Liver (tissue), 3 donors: ENCODE measurements around the gene ALKBH4.

Source experiments
- GABPA ChIP-seq, 2 donors: IDR thresholded peaks in 1 of 2; conservative IDR thresholded peaks in 1 of 2; 2 replicates each; pipeline ENCODE4 v1.6.1; 2016; ENCODE audit warnings: antibody characterized with exemption in 2 of 2, mild to moderate bottlenecking in 1 of 2, moderate library complexity in 1 of 2
- HNF4A ChIP-seq, 2 donors: conservative IDR thresholded peaks; 2 replicates each; pipeline ENCODE4 v1.6.1; 2016; ENCODE audit warnings: antibody characterized with exemption in 2 of 2, mild to moderate bottlenecking in 2 of 2
- HNF4G ChIP-seq: IDR thresholded peaks from 2 replicates; pipeline ENCODE4 v1.6.1; 2016; ENCODE audit warnings: antibody characterized with exemption
- JUND ChIP-seq, 2 donors: IDR thresholded peaks; 2 replicates each; pipeline ENCODE4 v1.6.1; 2016; ENCODE audit warnings: antibody characterized with exemption in 2 of 2
- MAX ChIP-seq: IDR thresholded peaks from 2 replicates; pipeline ENCODE4 v1.6.1; 2016; ENCODE audit warnings: antibody characterized with exemption
- RAD21 ChIP-seq, 2 donors: IDR thresholded peaks; 2 replicates each; pipeline ENCODE4 v1.6.1; 2016; ENCODE audit warnings: antibody characterized with exemption in 2 of 2, mild to moderate bottlenecking in 2 of 2
- SP1 ChIP-seq: IDR thresholded peaks from 2 replicates; pipeline ENCODE4 v1.6.1; 2018; ENCODE audit warnings: antibody characterized with exemption, mild to moderate bottlenecking
- YY1 ChIP-seq: IDR thresholded peaks from 2 replicates; pipeline ENCODE4 v1.6.1; 2016; ENCODE audit warnings: antibody characterized with exemption, mild to moderate bottlenecking
- TF ChIP-seq, protein P1 (sequence below): fragments of 150-350 bp; IDR thresholded peaks from 2 replicates; pipeline ENCODE4 v1.5.1; 2017; ENCODE audit warnings: improper control_type of control experiment, low read depth, low read length; ENCODE audit not compliant: missing input control
- TF ChIP-seq, protein P2 (sequence below): IDR thresholded peaks from 2 replicates; pipeline ENCODE4 v1.6.1; 2016; ENCODE audit warnings: antibody characterized with exemption
- TF ChIP-seq, protein P3 (sequence below): IDR thresholded peaks from 2 replicates; pipeline ENCODE4 v1.6.1; 2016; ENCODE audit warnings: antibody characterized with exemption
- donor health status: healthy.
- donor health status: healthy.

DNA sequence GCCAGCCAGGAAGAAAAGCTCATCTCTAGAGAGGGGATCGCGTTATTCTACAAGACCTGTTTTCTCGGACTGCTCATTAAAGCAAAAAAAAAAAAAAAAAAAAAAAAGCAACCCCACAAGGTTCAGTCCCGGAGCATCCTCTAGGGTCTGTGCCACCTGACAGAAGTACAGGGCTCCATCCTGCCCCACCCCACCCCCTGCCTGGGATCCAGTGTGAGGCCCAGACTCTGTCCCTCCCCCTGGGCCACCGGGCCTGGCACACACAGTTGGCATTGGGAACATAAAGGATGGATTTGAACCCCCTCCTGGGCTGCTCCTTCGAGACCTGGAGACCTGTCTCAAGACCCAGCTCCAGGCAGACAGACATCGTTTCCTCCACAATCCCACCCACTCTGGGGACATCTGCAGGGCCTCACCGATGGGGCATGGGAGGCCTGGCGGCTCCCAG, 30.6 kb downstream of the ALKBH4 start:
- TF ChIP-seq SP1: no peak
- TF ChIP-seq, protein P1, sequence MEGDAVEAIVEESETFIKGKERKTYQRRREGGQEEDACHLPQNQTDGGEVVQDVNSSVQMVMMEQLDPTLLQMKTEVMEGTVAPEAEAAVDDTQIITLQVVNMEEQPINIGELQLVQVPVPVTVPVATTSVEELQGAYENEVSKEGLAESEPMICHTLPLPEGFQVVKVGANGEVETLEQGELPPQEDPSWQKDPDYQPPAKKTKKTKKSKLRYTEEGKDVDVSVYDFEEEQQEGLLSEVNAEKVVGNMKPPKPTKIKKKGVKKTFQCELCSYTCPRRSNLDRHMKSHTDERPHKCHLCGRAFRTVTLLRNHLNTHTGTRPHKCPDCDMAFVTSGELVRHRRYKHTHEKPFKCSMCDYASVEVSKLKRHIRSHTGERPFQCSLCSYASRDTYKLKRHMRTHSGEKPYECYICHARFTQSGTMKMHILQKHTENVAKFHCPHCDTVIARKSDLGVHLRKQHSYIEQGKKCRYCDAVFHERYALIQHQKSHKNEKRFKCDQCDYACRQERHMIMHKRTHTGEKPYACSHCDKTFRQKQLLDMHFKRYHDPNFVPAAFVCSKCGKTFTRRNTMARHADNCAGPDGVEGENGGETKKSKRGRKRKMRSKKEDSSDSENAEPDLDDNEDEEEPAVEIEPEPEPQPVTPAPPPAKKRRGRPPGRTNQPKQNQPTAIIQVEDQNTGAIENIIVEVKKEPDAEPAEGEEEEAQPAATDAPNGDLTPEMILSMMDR: no peak
- no peak for TF ChIP-seq HNF4G
- TF ChIP-seq MAX: no peak
- no peak for TF ChIP-seq YY1
- TF ChIP-seq, protein P2, sequence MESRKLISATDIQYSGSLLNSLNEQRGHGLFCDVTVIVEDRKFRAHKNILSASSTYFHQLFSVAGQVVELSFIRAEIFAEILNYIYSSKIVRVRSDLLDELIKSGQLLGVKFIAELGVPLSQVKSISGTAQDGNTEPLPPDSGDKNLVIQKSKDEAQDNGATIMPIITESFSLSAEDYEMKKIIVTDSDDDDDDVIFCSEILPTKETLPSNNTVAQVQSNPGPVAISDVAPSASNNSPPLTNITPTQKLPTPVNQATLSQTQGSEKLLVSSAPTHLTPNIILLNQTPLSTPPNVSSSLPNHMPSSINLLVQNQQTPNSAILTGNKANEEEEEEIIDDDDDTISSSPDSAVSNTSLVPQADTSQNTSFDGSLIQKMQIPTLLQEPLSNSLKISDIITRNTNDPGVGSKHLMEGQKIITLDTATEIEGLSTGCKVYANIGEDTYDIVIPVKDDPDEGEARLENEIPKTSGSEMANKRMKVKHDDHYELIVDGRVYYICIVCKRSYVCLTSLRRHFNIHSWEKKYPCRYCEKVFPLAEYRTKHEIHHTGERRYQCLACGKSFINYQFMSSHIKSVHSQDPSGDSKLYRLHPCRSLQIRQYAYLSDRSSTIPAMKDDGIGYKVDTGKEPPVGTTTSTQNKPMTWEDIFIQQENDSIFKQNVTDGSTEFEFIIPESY: no peak
- no peak for TF ChIP-seq JUND (IDR thresholded peaks at IDR 0.05)
- no peak for TF ChIP-seq RAD21 (IDR thresholded peaks at IDR 0.05)
- TF ChIP-seq, protein P3, sequence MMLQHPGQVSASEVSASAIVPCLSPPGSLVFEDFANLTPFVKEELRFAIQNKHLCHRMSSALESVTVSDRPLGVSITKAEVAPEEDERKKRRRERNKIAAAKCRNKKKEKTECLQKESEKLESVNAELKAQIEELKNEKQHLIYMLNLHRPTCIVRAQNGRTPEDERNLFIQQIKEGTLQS: no peak
- TF ChIP-seq GABPA (IDR thresholded peaks at IDR 0.05 in 1 of 2, conservative IDR thresholded peaks at IDR 0.05 in 1 of 2): no peak
- TF ChIP-seq HNF4A (conservative IDR thresholded peaks at IDR 0.05): no peak
